ENCODE results near the gene TRPM1. TPM values are rescaled to one million over a fixed set of nuclear protein-coding genes. Genes with fewer than 3 reads are reported as not detected.

TRPM1 gene
- total RNA-seq, 2 donors from 2014 or later = not detected

DNA sequence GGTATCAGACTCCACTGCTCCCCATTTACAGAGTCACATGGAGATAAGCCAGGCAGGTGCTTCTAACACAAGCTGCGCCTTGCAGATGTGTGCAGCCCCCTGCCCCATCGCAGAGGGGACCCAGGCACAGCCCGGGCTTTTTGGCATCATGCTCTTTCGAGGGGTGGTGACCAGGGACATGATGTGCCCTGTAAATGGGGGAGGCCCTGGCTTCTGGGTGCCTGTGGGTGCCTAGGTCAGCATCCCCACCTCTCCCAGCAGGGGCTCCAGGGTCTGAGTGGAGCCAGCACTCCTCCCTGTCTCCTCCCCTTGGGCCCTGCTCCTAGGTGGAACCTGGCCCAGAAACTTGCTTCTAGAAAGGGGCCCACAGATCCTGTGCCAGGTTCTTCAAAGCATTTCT lies 15.2 kb downstream of the TRPM1 start:
- Histone ChIP-seq H3K9me3 (no peaks in the 10 kb centered on the region), H3K36me3 (no peaks in the 10 kb centered on the region), H3K9ac (ENCODE audit: low read depth in 2 of 2, low read length in 2 of 2) (no peak overlapping the region), H3K4me3 (no peak overlapping the region), H3K27me3 (no peaks in the 10 kb centered on the region), H3K27ac (no peak overlapping the region), H3K4me1 (peaks cover 9% of the 10 kb centered on the region)
- TF ChIP-seq CTCF (IDR thresholded peaks at IDR 0.05) = no peak
- DNase-seq = no peak
- intact Hi-C loops (cut with DNase I) = no loop called here

DNA sequence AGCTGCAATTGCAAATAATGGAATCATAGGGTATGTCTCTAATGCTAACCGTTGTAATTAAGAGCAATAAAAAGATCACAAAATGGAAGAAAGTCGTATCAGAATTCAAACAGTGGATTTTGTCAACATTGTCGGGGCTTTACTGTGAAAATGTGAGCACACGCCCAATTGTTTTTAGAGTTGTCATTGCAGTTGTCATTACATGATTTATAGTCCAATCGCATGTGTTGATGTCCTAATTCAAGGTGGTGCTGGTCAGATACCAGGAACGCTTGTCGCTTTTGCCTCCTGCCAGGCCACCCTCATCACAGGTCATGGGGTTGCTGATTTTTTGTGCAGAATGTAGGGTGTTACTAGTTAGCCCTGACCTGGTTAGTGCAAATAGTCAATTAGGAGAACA lies 16.2 kb downstream of the TRPM1 start:
- Histone ChIP-seq H3K4me1 (peaks cover 9% of the 10 kb centered on the region), H3K36me3 (no peaks in the 10 kb centered on the region), H3K27ac (no peak overlapping the region), H3K9me3 (no peaks in the 10 kb centered on the region), H3K9ac (ENCODE audit: low read depth in 2 of 2, low read length in 2 of 2) (no peak overlapping the region), H3K27me3 (no peaks in the 10 kb centered on the region), H3K4me3 (no peak overlapping the region)
- intact Hi-C loops (cut with DNase I) = no loop called here
- DNase-seq = no peak
- TF ChIP-seq CTCF (IDR thresholded peaks at IDR 0.05) = no peak

GRCh38 chr15:31084176-31084575 lies 17.3 kb downstream of the TRPM1 start:
- no peak overlapping the region for H3K4me3 ChIP-seq
- H3K27ac ChIP-seq = no peak overlapping the region
- no peak for TF ChIP-seq CTCF (IDR thresholded peaks at IDR 0.05)
- no peak for DNase-seq
- no peaks in the 10 kb centered on the region for H3K27me3 ChIP-seq
- no peak overlapping the region for H3K9ac ChIP-seq (ENCODE audit: low read depth in 2 of 2, low read length in 2 of 2)
- peaks cover 9% of the 10 kb centered on the region for H3K4me1 ChIP-seq
- intact Hi-C loops (cut with DNase I) = no loop called here
- no peaks in the 10 kb centered on the region for H3K9me3 ChIP-seq
- no peaks in the 10 kb centered on the region for H3K36me3 ChIP-seq

GRCh38 chr15:31083370-31083780 lies 18.1 kb downstream of the TRPM1 start:
- Histone ChIP-seq H3K4me1 (peaks cover 9% of the 10 kb centered on the region), H3K27me3 (no peaks in the 10 kb centered on the region), H3K4me3 (no peak overlapping the region), H3K27ac (no peak overlapping the region), H3K36me3 (no peaks in the 10 kb centered on the region), H3K9ac (ENCODE audit: low read depth in 2 of 2, low read length in 2 of 2) (no peak overlapping the region), H3K9me3 (no peaks in the 10 kb centered on the region)
- peak; percentile 79 for DNase-seq
- intact Hi-C loops (cut with DNase I) = no loop called here
- TF ChIP-seq CTCF (IDR thresholded peaks at IDR 0.05) = no peak

DNA sequence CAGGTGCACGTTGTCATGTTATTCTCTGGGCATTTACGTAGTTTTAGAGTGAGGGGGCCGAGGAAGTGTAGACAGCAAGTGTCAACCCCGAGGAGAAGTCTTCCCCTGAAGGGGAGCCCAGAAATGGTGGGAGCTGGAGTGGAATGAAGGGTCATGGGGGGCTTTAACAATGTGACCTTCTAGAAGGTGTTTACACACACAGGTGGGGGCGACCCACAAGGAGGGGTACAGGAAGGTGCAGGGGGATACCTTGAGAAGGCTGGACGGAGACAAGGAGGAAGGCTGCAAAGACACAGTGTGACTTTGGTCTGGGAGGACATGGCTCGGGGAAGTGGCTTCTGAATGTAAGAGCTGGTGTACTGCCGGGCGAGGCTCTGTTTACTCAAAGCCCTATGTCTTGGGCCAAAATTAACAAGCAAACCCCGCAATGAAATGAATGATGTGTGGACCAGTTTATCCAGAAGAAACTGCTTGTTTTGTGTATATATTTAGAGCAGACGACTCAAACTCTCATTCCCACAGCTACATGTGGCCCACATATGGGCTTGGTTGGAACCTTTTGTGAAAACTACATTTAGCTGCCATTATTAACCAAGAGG lies 18.7 kb downstream of the TRPM1 start:
- DNase-seq = peak; percentile 50

More for the DNA sequence above, 18.7 kb downstream of the TRPM1 start:
- Histone ChIP-seq H3K9ac (ENCODE audit: low read depth in 2 of 2, low read length in 2 of 2) (no peak overlapping the region), H3K36me3 (no peaks in the 10 kb centered on the region), H3K4me1 (peaks cover 9% of the 10 kb centered on the region), H3K9me3 (no peaks in the 10 kb centered on the region), H3K27me3 (no peaks in the 10 kb centered on the region), H3K4me3 (no peak overlapping the region), H3K27ac (no peak overlapping the region)
- intact Hi-C loops (cut with DNase I) = no loop called here
- no peak for TF ChIP-seq CTCF (IDR thresholded peaks at IDR 0.05)
